DMS 273 (cell line): Measurements from ENCODE around the gene WWC2.

Experiments
- DNase-seq: peaks from one replicate; lab custom pipeline; 2025; ENCODE audit not compliant: unreplicated experiment; lab: John Stamatoyannopoulos, UW

Gene WWC2

DNA sequence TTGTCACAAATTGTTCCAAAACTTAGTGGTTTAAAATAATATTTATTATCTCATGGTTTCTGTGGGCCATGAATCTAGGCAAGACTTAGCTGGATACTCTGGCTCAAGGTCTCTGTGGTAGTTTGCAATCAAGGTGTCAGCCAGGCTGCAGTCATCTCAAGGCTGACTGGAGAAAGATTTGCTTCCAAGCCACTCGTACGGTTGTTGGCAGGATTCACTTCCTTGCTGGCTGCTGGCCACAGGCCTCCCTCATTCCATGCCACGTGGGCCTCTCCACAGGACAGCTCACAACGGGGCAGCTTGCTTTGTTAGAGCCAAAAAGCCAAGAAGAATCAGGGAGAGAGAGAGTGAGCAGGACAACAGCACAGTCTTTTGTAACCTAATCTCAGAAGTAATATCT is 101.4 kb downstream of the WWC2 start:
- peak; percentile 53 for DNase-seq

- no peak for DNase-seq
Measured at GRCh38 chr4:183201331-183201730, 102.3 kb downstream of the WWC2 start.

GRCh38 chr4:183202523-183202922 is 103.5 kb downstream of the WWC2 start:
- no peak for DNase-seq

DNA sequence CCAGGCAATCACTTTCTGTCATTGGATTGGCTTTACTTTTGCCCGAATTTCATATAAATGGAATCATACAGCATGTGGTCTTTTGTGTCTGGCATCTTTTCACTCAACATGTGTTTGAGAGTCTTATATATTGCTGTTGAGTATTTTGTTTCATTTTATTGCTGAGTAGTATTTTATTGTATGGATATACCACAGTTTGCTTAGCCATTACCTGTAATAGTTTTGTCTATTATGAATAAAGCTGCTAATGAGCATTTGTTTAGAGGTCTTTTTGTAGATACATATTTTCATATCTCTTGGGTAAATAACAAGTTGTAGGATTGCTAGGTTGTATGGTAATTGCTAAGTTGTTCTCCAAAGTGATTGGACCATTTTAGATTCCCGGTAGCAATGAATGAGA is 105.7 kb downstream of the WWC2 start:
- DNase-seq, result no peak

GRCh38 chr4:183205193-183205592 is 106.1 kb downstream of the WWC2 start:
- DNase-seq, result no peak

GRCh38 chr4:183205709-183206108 is 106.7 kb downstream of the WWC2 start:
- DNase-seq, result no peak

DNA sequence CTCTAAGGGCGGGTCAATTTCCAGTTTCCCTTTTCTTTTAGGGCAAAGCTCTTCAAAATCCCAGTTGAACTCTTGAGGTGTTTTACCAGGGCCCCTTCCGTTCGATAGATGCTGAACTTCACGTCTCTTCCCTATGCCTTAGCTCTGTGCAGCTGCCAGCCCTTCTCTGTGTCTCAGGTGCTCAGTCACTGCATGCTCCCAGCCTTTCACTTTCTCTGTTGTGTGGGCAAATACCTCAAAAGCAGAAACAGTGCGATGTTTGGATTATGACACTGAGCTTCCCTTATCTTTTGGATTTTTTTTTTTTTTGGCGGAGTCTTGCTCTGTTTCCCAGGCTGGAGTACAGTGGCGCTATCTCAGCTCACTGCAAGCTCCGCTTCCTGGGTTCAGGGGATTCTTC is 112.5 kb downstream of the WWC2 start:
- DNase-seq, result no peak

DNA sequence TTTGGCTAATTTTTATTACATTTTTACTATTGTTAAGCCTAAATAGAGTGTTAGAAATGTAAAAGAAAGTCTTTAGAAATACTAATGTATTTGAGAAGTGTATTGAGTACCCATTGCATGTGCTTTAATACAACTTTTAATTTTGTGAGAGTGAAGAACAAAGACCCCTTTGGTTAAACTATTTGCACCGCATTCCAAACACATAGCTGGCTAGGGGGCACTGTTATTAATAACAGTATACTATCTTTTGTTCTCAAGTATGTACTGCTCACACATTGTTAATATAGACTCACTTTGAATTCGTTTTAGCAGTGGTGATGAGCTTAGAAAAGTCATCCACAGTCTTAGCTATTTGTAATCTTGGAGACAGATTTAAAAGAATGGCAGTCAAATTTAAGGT is 114.9 kb downstream of the WWC2 start:
- DNase-seq, result no peak

- DNase-seq, result no peak
Measured at GRCh38 chr4:183214912-183215488, 115.9 kb downstream of the WWC2 start.

GRCh38 chr4:183220236-183220635 is 121.2 kb downstream of the WWC2 start:
- DNase-seq, result no peak

- no peak for DNase-seq
Measured at GRCh38 chr4:183223053-183223452, 124.0 kb downstream of the WWC2 start.

DNA sequence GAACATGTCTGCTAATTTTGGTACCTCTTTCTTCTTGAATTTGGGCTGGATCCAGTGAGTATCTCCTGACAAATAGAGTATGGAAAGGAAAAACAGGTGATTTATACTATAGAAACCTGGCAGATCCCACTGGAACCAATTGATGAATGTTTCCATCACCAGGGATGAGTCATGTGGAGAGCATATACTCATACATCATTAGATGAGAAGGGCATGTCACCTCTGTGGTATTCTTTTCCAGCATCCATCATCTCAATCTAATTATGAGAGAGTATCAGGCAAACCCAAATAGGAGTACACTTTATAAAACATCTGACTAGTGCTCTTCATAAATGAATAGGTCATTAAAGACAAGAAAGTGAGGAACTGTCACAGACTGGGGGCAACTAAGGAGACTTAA is 130.3 kb downstream of the WWC2 start:
- DNase-seq, result no peak

- peak; percentile 71 for DNase-seq
Measured at GRCh38 chr4:183240581-183241321, 141.7 kb downstream of the WWC2 start.

GRCh38 chr4:183241322-183241640 is 142.2 kb downstream of the WWC2 start:
- peak; percentile 28 for DNase-seq

- peak; percentile 21 for DNase-seq
Measured at GRCh38 chr4:183241721-183242151, 142.7 kb downstream of the WWC2 start.

DNA sequence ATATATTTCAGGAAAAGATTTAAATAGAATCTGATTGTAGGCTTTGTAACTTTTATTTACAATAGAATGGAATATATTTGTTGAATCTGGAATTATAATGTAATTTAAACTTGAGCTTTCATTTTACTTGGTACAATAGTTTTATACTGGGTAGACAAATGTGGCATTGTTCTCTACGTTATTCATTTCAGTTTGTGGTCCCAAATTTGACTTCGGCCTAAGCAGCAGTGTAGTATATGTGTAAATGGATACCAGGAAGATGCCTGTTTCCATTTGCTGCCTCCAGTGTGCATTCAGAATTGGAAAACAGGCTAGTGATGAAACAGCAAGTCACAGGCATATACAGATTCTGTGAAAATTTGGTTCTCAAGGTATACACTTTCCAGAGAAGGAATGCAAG is 143.2 kb downstream of the WWC2 start:
- DNase-seq, result peak; percentile 18

- peak; percentile 71 for DNase-seq
Measured at GRCh38 chr4:183244019-183244418, 145.0 kb downstream of the WWC2 start.

DNA sequence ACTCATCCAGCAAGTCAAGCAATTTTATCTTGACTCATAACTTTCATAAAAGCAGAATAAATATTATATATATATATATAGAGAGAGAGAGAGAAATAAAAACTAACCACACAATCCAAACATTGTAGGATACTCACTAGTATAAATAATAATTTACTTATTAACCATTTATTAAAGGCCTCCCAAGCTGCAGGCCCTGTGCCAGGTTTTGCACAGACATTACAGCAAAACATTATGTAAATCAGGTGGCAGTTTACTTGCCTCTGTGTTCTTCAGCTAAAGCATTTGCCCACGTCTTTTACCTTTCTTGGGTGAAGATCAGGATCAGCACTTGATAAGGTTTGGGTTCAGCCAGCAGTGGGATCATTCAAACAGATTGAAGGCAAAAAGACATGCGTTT is 145.4 kb downstream of the WWC2 start:
- DNase-seq, result peak; percentile 70

- no peak for DNase-seq
Measured at GRCh38 chr4:183248201-183248600, 149.1 kb downstream of the WWC2 start.

DNA sequence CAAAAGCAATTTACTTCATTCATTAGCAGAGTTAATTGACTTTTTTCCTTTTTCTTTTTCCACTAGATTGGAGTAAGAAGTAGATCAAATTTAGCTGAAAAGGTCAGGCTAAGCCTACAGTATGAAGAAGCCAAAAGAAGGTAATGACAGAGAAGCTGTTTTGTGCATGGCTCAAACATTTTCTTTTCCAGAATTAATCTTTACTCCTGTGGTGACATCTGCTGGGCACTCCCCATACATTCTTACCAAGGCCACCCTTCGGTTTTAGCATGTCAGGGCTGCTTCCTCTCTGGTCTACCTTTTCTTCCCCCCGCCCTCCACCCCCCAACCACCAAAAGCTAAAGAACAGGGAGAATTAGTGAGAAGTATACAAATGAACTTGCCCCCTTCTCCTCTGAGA is 150.8 kb downstream of the WWC2 start:
- peak; percentile 56 for DNase-seq

GRCh38 chr4:183250831-183251230 is 151.8 kb downstream of the WWC2 start:
- DNase-seq, result no peak

DNA sequence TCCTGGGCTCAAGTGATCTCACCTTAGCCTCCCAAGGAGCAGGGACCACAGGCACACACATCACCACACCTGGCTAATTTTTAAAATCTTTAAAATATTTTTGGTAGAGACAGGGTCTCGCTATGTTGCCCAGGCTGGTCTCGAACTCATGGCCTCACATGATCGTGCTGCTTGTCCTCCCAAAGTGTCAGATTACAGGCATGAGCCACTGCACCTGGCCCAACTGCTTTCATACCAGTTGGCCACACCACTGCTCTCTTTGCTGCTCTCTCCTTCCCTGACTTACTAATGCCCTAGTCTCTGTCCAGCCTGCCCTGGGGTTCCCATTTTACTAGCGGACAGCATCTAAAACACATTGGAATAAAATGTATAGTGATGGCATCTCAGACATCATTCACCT is 153.9 kb downstream of the WWC2 start:
- no peak for DNase-seq

- DNase-seq, result no peak
Measured at GRCh38 chr4:183253451-183253850, 154.4 kb downstream of the WWC2 start.
